GM10266 (cell line): Measurements from ENCODE around the gene CLUH.

Source experiments
- DNase-seq: peaks from one replicate; pipeline ENCODE4 v3.0.0; 2012; ENCODE audit errors: extremely low spot score
- TF ChIP-seq, protein P1 (sequence below): IDR thresholded peaks from 2 replicates; pipeline ENCODE4 v1.5.1; 2012; ENCODE audit warnings: mild to moderate bottlenecking, low read depth; ENCODE audit not compliant: control insufficient read depth, insufficient read depth; ENCODE audit errors: missing control alignments

CLUH gene

DNA sequence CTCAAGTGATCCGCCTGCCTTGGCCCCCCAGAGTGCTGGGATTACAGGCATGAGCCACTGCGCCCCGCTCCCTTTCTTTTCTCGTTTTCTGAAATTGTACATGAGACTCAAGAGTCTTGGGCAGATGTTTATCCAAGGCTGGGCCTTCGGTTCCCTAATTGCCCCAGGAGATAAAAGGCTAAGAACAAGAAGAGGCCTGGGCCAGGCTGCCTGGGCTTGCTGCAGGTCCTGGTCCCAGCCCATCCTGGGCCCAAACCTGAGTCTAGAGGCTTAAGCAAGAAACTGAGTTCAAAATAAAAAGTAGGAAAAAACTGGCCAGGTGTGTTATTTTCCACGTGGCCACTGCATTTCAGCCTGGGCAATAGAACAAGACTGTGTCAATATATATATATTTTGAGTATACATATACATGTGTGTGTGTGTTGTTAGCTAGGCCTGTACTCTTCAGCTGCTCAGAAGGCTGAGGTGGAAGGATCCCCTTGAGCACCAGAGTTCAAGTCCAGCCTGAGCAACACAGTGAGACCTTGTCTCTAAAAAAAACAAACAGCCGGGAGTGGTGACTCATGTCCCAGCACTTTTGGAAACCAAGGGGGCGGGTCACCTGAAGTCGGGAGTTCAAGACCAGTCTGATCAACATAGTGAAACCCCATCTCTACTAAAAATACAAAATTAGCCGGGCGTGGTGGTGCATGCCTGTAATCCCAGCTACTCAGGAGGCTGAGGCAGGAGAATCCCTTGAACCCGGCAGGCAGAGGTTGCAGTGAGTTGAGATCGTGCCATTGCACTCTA is 6.8 kb upstream of the CLUH start:
- no peak for DNase-seq
- TF ChIP-seq, protein P1, sequence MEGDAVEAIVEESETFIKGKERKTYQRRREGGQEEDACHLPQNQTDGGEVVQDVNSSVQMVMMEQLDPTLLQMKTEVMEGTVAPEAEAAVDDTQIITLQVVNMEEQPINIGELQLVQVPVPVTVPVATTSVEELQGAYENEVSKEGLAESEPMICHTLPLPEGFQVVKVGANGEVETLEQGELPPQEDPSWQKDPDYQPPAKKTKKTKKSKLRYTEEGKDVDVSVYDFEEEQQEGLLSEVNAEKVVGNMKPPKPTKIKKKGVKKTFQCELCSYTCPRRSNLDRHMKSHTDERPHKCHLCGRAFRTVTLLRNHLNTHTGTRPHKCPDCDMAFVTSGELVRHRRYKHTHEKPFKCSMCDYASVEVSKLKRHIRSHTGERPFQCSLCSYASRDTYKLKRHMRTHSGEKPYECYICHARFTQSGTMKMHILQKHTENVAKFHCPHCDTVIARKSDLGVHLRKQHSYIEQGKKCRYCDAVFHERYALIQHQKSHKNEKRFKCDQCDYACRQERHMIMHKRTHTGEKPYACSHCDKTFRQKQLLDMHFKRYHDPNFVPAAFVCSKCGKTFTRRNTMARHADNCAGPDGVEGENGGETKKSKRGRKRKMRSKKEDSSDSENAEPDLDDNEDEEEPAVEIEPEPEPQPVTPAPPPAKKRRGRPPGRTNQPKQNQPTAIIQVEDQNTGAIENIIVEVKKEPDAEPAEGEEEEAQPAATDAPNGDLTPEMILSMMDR = no peak

DNA sequence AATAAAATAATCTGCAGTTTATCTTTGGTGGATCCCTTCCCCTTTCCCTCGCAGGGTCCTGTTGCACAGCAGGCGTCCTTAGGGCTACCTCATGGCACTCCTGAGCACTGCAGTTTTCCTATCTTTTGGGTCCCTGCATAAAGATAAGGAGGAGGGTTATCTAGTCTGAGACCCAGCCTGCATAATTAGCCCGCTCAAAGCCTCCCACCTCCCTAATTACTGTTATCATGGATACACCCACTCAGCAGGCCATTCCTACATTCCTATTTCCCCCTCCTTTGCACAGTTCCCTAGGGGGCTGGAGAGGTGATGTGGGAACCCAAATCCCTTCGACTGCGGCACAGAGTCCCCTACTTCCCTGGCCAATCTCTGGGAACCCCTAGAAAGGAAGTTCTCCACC is 5.1 kb upstream of the CLUH start:
- TF ChIP-seq, protein P1 = no peak
- no peak for DNase-seq

DNA sequence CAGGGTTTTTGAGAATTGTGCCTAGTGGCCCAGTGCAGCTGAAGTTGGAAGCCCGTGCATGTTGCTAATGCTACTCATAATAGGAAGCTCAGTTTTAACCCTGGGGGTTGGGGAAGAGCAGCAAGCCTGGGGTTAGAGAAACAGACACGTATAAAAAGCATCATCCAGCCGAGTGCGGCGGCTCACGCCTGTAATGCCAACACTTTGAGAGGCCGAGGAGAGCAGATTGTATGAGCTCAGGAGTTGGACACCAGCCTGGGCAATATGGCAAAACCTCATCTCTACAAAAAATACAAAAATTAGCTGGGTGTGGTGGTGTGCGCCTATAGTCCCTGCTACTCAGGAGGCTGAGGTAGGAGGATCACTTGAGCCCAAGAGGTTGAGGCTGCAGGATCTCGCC is 2.3 kb upstream of the CLUH start:
- DNase-seq = no peak

DNA sequence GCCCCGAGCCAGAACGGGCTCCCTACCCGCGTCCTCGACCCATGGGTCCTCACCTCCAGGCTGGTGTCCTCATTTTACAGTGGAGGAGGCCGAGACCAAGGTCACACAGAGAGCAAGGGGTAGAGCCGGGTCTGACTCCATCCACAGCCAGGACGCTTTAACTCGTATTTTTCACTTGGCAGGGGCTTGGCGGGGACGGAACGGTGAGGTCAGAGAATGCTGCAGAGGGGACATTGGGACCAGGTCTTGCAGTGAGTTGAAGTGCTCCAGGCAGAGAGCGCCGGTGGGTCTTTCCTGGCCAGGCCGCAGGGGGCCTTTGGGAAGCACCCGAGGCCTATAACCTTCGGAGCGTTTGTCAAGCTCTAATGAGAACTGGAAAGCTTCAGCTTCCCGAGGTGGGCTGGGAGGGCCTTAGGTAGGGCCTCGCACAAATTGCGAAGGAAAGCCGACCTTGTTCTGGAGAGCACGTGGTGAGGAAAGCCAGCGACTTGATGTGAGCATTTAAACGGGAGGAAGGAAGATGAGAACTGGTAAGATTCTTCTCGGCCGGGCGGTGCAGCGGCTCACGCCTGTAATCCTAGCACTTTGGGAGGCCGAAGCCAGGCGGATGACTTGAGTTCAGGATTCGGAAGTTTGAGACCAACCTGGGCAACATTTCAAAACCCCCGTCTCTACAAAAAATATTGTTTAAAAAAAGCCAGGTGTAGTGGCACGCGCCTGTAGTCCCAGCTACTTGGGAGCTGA is 908 bp upstream of the CLUH start:
- TF ChIP-seq, protein P1 = no peak
- DNase-seq = no peak

More for the DNA sequence above, 2.3 kb upstream of the CLUH start:
- TF ChIP-seq, protein P1 = no peak

DNA sequence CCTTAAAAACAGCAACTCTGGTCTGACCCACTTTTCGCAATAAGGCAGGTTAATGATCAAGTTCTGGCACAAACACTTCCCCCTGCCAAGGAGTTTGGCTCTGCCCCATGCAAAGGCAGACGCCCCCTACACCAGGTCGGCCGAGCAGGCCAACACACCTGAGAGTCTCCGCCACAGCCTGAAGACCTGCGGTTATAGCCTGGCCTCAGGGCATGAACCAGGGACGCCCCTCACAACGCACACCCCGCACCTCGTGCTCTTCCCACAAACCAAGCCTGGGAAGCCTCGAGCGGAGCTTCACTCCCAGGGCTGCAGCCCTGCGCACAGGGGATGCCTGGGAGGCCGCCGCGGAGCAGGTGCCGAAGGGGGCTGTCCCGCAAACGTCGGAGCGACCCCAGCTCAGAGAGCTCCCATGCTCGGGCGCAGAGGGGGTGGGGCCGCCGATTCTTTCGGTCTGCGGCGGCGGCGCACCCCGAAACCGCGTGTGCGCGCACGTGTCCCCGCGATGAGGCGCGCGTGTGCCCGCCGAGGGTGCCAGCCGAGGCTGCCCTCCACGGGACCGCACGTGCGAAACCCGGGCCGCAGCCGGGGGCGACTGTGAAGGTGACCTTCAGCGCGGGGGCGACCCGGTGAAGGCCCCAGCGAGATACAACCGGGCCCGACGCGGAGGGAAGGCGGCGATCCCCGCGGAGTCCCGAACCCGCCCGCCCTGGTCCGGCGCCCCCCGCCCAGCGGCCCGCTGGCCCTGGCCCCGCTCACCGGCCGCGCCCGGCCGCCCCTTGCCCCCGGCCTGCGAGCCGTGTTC is 559 bp downstream of the CLUH start:
- no peak for DNase-seq
- TF ChIP-seq, protein P1 = no peak

DNA sequence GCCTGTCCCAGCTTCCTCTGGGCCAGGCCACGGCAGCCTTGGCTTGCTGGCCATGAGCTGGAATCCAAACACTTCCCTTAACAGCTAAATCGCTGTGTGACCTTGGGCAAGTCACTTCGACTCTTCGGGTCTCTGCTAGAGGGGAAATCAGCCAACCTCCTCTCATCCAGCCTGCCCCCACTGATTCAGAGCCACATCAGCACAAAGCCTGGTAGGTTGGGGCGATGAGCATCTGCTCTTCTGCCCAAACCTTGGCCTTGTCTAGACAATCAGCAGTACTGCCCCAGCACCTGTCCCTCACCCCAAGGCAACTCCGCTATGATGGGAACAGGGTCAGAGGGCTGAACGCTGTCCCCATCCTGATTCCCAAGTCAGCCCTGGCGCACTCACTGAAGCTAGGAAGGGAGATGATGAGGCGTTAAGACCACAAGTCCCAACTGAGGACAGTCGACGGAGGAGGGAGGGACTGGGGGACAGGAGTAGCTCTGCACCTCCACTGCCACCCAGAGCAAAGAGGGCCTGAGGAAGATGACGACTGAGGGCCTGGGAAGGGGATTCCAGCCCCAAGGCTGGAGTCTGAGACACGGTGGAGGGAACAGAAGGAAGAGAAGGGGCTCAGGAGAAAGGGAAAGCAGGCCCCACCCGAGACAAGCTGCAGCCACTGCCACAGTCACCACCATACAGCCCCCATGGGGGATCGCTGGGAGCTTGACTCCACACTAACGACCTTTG is 1.3 kb downstream of the CLUH start:
- no peak for DNase-seq
- TF ChIP-seq, protein P1 = no peak
